ENCODE data around the gene LIPC.
"Not testable (repeated sequence)": the region's sequence is repeated elsewhere in the genome, so short reads cannot be mapped to it uniquely, and the experiment has no call there.

The LIPC gene

DNA sequence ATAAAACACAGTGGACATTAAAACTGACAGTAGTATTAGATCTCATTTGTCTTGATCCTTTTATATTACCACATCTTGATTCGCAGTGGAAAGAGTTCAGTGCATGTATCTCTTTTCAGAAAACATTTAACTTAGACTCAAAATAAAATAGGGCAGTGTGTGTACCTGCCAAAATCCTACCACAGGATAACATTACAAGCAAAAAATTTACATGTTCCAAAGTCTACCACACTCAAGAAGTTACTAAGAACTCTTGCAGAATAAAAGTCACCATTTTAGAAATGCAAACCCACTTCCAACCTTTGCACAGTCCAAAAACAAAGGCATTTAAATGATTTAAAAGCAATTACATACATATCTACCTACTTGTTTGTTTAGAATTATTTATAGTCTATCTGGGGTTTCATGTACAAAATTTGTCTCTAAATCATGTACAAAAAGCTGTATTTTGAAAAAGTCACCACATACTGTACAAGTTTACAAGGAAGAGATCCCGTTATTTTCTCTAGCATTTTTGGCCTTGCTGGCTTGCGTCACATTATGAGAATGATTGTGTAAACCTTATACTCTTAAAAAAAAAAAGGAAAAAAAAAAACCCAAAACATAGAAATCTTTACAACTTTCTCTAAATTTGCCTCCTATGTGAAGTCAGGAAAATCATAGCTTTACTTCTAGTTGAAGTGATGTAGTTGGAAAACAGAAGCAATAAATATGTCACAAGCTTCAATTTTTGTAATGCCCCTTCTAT lies 163.9 kb downstream of the LIPC start:
- DNase-seq: no peak

DNA sequence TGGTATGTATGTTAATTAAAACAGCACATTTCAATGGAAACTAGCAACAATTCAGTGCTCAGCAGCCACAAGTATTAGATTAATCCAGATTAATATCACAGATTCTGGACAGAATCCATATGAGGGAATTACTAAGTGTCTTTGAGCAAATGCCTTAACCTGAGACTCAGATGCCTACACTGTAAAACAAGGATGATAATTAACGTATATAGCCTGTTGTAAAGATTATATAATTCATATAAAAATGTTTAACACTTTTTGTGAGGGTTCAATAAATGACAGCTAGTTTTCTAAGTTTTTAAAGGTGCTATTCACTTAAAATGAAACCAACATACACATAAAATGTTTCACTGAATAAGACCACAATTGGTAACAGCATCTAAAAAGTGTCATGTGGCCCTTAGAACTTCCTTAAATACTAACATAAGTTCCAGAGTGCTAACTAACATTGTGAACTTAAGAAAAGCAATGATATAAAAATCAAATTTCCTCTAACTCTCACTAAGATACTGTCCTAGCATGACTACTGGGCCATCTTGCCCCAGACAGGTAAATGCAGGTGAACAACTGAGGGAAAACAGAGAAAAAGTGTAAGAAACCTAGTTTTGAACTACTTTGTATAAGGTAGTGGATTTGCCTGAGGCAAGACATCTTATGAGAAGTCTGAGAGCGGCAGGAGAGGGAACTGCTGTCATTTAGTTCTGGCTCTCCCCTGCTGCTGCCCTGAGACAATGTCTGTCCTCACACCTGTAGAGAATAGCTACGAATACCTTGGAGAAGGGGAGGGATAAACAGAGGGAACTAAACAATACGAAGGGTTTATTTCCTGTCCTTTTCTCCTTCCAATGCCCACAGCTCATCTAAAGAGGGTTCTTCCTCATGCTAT lies 166.4 kb downstream of the LIPC start:
- DNase-seq: no peak

DNA sequence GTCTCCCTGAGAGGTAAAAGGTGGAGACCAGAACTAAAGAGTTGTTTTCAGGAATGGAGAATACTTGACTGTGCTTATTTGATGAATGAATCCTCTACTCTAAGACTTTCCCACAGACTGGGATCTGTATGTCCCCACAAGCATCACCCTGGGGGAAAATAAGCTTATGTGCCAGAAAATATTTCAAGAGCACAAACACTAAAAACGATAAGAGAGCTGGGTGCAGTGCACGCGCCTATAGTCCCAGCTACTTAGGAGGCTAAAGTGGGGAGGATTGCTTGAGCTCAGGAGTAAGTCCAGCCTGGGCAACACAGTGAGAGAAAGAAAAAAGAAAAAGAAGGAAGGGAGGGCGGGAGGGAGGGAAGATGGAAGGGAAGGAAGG lies 167.0 kb downstream of the LIPC start:
- no peak for DNase-seq

DNA sequence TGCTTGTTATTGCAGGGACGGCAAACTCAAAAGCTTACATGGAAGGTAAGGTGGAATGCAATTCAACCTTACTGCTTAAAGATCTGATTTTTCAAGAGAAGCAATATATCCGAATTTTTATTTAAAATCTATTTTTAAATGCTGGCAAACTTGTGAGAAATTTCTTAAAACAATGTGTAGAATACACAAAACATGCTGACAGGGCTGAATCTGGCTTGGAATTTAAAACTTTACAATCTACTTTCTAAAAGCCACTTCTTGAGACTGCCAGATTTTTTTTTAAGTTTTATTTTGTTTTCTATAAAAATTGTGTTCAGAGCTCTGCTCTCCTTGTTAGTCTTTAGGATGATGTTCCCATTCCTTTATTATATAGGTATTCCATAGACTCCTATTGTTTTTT lies 171.0 kb downstream of the LIPC start:
- no peak for DNase-seq

DNA sequence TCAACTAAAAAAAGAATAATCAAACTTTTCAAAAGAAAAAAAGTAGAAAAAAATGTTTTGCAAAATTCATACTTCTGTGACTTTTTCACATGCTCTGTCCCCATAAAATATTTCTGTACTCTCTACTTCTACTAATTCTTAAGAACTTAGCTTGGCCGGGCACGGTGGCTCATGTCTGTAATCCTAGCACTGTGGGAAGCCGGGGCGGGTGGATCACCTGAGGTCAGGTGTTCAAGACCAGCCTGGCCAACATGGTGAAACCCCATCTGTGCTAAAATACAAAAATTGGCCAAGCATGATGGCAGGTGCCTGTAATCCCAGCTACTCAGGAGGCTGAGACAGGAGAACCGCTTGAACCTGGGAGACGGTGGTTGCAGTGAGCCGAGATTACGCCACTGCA lies 172.1 kb downstream of the LIPC start:
- DNase-seq: not testable (repeated sequence)

DNA sequence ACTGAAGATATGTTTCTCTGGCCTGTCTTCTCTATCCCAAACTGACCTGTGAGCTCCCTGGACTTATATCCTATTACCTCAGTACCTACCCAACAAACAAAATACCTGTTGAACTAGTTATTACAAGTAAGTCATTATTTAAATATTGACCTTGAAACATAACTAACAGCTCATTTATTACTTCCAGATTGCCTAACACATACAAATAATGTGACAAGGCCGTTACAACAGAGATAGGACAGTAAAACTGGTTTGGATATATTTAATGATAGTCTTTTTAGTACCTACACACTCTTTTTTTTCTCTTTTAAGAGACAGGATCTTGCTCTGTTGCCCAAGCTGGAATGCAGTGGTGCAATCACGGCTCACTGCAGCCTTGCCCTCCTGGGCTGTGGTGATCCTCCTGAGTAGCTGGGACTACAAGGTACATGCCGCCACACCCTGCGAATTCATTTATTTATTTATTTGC lies 172.7 kb downstream of the LIPC start:
- no peak for DNase-seq

DNA sequence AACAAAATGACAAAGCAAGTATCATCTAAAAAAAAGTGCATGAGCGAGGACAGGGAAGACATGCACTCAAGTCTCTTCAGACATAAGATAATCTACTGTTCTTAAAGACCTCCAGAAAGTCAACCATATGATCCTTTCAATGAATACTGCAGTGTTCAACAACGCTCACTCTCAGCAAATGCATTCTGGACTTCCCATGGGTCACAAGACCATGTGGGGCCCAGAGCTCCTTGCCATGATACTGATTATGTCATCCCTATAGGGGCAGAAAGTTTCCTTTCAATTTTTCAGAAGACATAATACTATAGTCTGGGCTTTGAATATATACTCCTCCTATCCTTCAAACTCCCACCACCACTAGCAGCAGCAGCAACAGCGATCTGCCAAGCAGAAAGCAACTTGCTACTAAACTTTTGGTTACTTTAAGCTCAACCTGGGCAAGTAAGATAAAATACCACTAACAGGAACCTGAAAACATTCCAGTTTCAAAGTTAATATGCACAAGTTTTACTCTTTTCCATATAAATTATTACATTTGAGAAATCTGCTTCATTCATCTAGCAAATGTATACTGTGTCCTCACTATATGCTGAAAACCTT lies 174.2 kb downstream of the LIPC start:
- DNase-seq: no peak

DNA sequence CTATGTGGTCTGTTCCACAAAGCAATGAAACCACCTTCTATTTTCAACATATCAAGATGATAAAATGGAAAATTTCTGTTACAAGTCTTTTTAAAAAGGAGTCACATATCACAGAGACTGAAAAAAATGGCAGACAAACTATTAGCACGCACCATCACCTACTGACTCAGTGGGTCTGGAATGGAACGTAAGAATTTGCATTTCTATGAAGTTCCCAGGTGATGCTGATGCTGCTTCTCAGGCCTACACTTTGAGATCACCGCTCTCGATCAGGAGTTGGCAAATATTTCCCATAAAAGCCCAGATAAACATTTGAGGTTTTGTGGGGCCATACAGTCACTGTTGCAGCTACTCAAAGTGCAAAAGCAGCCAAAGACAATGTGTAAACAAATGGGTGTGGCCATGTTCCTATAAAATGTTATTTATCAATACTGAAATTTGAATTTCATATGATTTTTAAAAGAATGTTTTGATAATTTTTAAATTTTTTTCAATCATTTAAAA lies 174.8 kb downstream of the LIPC start:
- no peak for DNase-seq

DNA sequence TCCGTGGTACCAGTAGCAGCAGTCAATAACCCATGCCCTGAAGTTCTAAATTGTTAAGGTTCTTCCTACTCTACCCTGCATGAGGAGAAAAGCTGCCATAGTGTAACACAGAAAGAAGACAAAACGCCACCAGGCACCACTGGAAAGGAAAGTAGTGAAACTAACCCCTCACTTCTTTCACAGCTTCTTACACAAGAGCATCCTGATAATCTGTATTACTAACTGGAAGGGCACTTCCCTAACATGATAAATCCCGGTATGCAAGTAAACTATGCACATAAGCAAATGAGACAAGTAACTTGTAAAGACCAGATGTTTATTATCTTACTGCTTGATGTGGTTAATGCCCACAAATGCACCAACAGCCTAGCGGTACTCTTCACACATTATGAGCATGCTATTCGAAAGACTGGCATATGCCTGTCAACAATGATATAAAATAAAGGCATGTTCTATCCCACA lies 176.4 kb downstream of the LIPC start:
- DNase-seq: no peak

DNA sequence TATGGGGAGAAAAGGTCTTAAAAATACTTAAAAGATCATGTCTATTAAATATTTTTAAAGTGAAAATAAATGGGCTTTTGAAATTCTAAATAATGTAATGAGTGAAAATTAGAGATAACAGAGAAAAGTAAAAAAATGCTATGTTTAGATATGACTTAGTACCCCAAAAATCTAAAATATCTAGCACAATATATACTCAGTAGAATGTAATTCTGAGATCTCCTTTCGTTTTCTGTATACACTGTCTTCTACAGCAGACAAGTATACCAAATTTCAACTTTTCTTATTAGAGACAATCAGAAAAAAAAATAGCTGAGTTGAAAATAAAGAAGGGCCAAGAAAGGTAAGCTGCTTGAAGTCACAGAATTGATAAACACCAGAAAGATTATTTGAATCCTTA lies 176.9 kb downstream of the LIPC start:
- DNase-seq: no peak

DNA sequence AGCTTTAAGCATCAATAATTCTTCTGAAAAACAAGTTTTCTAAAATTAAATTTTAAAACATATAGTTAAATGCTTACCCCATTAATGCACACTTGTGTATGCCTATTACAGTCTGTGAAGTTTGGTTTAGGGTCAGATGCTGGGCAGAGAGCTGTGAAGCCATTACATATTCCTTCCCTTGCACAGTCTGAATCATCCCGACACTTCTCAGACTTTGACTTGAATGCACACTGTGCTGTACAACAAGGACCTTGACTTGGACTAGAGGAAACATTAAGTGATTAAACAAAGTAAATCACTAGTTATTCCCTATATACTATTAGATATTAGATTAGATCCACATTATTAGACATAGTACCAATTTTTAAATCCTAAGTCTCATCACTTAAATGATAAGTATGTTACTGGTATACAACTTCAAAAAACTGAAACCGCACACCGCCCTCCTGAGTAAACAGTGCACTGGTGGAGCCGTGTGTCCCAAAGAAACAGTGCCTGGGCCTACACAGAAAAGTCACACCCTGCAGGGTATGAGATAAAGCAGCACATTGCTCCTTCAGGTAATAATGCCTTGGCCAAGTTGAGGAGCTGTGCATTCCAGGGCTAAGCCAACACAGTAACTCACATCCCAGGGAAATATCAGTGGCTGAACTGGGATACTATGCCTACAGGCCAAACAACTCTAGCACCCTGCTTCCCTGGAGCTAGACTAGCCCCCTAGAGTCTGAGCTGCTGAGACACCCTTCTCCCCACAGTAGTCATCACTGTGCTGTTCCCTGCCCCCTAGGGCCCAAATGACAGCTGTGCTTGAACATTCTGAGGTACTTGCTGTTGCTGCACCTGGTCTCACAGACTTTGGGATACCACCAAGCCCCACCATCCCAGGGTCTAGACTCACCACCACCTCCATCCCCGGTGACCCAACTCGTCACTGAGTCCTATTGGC lies 180.2 kb downstream of the LIPC start:
- DNase-seq: no peak

DNA sequence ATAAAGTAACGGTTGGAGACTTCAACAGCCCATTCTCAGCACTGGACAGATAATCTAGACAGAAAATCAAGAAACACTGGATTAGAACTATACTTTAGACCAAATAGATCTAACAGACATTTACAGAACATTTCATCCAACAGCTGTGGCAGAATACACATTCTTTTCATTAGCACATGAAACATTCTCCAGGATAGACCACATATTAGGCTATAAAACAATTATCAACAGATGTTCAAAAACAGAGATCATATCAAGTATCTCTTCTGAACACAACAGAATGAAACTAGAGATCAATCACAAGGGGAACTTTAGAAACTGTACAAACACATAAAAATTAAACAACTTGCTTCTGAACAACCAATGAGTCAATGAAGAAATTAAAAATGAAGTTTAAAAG lies 184.4 kb downstream of the LIPC start:
- no peak for DNase-seq

All from NCI-H146 (cell line).